GM23248 (cell line): ENCODE data around the gene GEMIN4.

Source experiments
- EZH2 ChIP-seq: fragments of 200-600 bp; sonication (generic); IDR thresholded peaks from 2 replicates; pipeline ENCODE4 v1.6.1; 2018; ENCODE audit warnings: antibody characterized with exemption, mild to moderate bottlenecking; ENCODE audit not compliant: insufficient read depth, poor library complexity, severe bottlenecking
- EZH2phosphoT487 ChIP-seq: fragments of 200-600 bp; sonication (generic); IDR thresholded peaks from 2 replicates; pipeline ENCODE4 v1.6.1; 2018; ENCODE audit warnings: antibody characterized with exemption, moderate library complexity, mild to moderate bottlenecking, low read depth; ENCODE audit not compliant: insufficient read depth

GRCh38 chr17:720706-721539 is 31.1 kb downstream of the GEMIN4 start:
- TF ChIP-seq EZH2phosphoT487: no peak
- TF ChIP-seq EZH2: no peak
